ENCODE results near the gene PRSS53.

GRCh38 chr16:31094088-31094423 is 5.3 kb upstream of the PRSS53 start:
- TF ChIP-seq CTCF (IDR thresholded peaks at IDR 0.05) (no peak), POLR2A (IDR thresholded peaks at IDR 0.05) (no peak)
